ENCODE results near the gene FYN.
A peak's percentile ranks its signal among the peaks of the same experiment; 100 is the strongest.

The FYN gene

DNA sequence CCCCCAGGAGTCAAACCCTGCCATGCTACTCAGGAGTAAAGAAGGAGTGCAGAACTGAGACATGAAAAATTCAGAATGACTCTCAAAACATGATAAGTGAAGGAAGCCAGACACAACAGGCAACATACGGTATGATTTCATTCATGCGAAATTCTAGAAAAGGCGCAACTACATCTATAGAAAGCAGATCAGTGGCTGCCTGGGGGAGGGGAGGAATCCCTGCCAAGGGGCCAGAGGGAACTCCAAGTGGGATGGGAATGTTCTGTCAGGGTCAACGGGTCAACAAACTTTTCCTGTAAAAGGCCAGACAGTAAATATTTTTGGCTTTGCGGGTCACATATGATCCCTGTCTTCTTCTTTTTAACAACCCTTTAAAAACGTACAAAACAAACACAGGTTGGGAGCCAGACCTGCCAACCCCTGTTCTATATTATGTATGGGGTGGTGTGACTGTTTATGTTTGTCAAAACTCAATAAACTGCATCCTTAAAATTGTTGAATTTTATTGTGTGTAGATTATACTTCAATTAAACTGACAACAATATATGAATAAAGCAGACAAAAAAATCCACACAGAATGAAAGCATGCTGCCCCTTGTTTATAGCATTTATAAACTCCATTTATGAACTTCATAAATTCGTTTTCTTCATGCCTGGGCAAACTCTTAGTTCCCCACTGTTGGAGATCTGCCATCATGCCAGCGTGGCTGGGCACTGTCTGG, 211.0 kb downstream of the FYN start:
- Histone ChIP-seq H3K9me3 (ENCODE audit: insufficient read depth, low read length) (no peaks in the 10 kb centered on the region), H3K4me1 (ENCODE audit: insufficient read depth, insufficient read length) (peaks cover 10% of the 10 kb centered on the region), H3K4me3 (ENCODE audit: insufficient read length, low read depth) (no peak overlapping the region), H3K27me3 (ENCODE audit: insufficient read depth, insufficient read length) (no peaks in the 10 kb centered on the region), H3K9ac (ENCODE audit: insufficient read length, low read depth) (no peak overlapping the region), H3K36me3 (ENCODE audit: insufficient read depth, insufficient read length, low read length) (peaks cover 5% of the 10 kb centered on the region)
- TF ChIP-seq SUZ12 (IDR thresholded peaks at IDR 0.05; ENCODE audit: extremely low read depth, insufficient read depth, insufficient read length) (no peak), ZNF274 (IDR thresholded peaks at IDR 0.05; ENCODE audit: low read depth, low read length) (no peak), YY1 (IDR thresholded peaks at IDR 0.05; ENCODE audit: insufficient read depth, insufficient read length) (no peak)
- no peak for DNase-seq (ENCODE audit: low read depth, low spot score)

DNA sequence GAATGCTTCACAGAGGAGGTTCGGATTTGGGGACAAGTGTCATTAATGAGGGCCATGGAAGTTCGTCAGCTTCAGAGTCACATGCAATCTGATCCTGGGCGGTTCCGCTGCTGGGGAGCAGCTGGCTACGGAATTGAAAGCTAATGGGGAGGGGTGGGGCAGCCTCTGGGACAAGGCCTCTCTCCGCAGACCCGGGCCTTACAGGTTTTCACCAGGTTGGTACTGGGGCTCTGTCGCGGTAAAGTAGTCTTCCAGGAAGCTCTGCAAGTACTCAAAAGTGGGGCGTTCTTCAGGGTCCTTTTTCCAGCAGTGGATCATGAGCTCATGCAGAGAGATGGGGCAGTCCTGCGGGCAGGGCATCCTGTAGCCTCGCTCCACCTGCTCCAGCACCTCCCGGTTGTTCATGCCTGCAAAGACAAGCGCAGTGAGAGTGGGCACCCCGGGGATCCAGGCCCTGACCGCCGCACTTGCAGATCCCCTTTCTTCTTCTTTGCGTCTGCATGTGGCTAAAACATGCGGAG, 211.7 kb downstream of the FYN start:
- H3K9ac ChIP-seq (ENCODE audit: insufficient read length, low read depth) = no peak overlapping the region
- H3K4me3 ChIP-seq (ENCODE audit: insufficient read length, low read depth) = peak overlapping the region; percentile 13
- TF ChIP-seq SUZ12 (IDR thresholded peaks at IDR 0.05; ENCODE audit: extremely low read depth, insufficient read depth, insufficient read length) (no peak), ZNF274 (IDR thresholded peaks at IDR 0.05; ENCODE audit: low read depth, low read length) (no peak), YY1 (IDR thresholded peaks at IDR 0.05; ENCODE audit: insufficient read depth, insufficient read length) (no peak)
- H3K9me3 ChIP-seq (ENCODE audit: insufficient read depth, low read length) = no peaks in the 10 kb centered on the region
- DNase-seq (ENCODE audit: low read depth, low spot score) = no peak
- H3K4me1 ChIP-seq (ENCODE audit: insufficient read depth, insufficient read length) = peaks cover 10% of the 10 kb centered on the region
- no peaks in the 10 kb centered on the region for H3K27me3 ChIP-seq (ENCODE audit: insufficient read depth, insufficient read length)
- H3K36me3 ChIP-seq (ENCODE audit: insufficient read depth, insufficient read length, low read length) = peaks cover 2% of the 10 kb centered on the region

DNA sequence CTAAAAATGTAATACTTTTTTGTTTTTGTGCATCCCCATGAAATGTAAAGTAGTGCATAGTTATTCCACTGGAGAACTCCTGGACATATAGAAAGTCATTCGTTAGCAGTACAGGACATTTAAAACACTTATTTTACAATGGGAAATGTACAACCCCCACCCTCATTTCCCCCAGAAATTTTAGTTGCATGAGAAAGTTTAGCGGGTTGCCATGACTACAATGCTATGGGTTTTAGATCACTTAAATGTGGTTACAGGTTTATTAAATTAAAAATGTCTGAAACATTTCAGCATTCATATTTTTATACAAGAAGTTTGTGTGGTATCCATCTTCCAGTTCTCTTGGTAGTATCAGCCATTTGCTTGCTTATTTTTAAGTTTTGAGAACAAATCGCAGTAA, 212.7 kb downstream of the FYN start:
- Histone ChIP-seq H3K9ac (ENCODE audit: insufficient read length, low read depth) (no peak overlapping the region), H3K9me3 (ENCODE audit: insufficient read depth, low read length) (no peaks in the 10 kb centered on the region), H3K36me3 (ENCODE audit: insufficient read depth, insufficient read length, low read length) (no peaks in the 10 kb centered on the region), H3K4me1 (ENCODE audit: insufficient read depth, insufficient read length) (peaks cover 10% of the 10 kb centered on the region), H3K27me3 (ENCODE audit: insufficient read depth, insufficient read length) (no peaks in the 10 kb centered on the region), H3K4me3 (ENCODE audit: insufficient read length, low read depth) (no peak overlapping the region)
- no peak for DNase-seq (ENCODE audit: low read depth, low spot score)
- TF ChIP-seq ZNF274 (IDR thresholded peaks at IDR 0.05; ENCODE audit: low read depth, low read length) (no peak), YY1 (IDR thresholded peaks at IDR 0.05; ENCODE audit: insufficient read depth, insufficient read length) (no peak), SUZ12 (IDR thresholded peaks at IDR 0.05; ENCODE audit: extremely low read depth, insufficient read depth, insufficient read length) (no peak)

DNA sequence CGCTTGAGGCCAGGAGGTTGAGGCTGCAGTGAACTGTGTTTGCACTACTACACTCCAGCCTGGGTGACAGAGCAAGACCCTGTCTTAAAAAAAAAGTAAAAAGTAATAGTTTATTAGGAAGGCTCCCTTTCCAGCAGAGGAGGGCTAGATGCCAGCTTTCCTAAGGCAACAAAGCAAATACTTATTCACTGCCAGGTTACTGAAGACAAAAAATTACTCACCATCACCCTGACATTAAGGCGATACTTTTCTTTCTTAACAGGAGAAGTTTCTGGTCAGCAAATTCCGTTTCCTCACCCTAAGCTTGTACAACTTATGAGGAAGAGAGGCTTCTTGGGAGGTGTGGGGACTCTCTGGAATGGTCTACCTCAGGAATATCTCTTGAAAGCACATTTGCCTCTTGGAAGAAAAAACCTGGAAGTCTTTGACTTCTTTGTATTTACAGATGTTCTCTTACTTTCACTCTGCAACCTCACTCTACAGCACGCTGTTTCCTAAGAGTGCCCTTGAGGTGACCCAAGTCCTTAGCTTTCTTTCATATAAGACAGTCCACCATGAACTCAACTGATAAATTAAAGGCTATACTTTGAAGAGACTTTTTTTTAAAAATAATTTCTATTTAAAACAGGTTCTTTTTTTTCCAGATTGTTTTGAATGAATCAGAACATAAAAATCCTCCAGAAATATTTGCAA, 214.6 kb downstream of the FYN start:
- Histone ChIP-seq H3K4me3 (ENCODE audit: insufficient read length, low read depth) (no peak overlapping the region), H3K36me3 (ENCODE audit: insufficient read depth, insufficient read length, low read length) (no peaks in the 10 kb centered on the region), H3K4me1 (ENCODE audit: insufficient read depth, insufficient read length) (peaks cover 10% of the 10 kb centered on the region), H3K9me3 (ENCODE audit: insufficient read depth, low read length) (no peaks in the 10 kb centered on the region), H3K9ac (ENCODE audit: insufficient read length, low read depth) (no peak overlapping the region), H3K27me3 (ENCODE audit: insufficient read depth, insufficient read length) (no peaks in the 10 kb centered on the region)
- no peak for DNase-seq (ENCODE audit: low read depth, low spot score)
- no peak for TF ChIP-seq YY1 (IDR thresholded peaks at IDR 0.05; ENCODE audit: insufficient read depth, insufficient read length)
- TF ChIP-seq ZNF274 (IDR thresholded peaks at IDR 0.05; ENCODE audit: low read depth, low read length) = no peak
- no peak for TF ChIP-seq SUZ12 (IDR thresholded peaks at IDR 0.05; ENCODE audit: extremely low read depth, insufficient read depth, insufficient read length)

DNA sequence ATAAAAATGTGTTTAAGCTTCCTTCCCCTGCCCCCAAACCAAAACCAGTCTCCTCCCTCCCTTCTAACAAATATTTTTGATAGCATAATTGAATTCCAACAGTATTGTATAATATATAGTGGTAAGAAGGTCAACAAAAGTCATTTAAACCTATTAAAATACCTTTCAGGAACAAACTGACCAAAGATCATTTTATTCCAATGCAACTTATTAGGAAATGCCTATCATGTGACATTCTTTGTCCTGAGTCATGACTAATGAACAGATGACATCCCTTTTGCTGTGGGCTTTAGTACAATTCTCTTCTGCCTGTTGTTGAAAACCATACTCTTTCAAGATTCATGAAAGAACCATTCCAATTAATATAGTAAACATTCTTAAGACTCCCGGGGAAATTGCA, 216.1 kb downstream of the FYN start:
- Histone ChIP-seq H3K4me1 (ENCODE audit: insufficient read depth, insufficient read length) (no peaks in the 10 kb centered on the region), H3K9ac (ENCODE audit: insufficient read length, low read depth) (no peak overlapping the region), H3K9me3 (ENCODE audit: insufficient read depth, low read length) (no peaks in the 10 kb centered on the region), H3K36me3 (ENCODE audit: insufficient read depth, insufficient read length, low read length) (no peaks in the 10 kb centered on the region), H3K4me3 (ENCODE audit: insufficient read length, low read depth) (no peak overlapping the region), H3K27me3 (ENCODE audit: insufficient read depth, insufficient read length) (no peaks in the 10 kb centered on the region)
- TF ChIP-seq SUZ12 (IDR thresholded peaks at IDR 0.05; ENCODE audit: extremely low read depth, insufficient read depth, insufficient read length) = no peak
- no peak for TF ChIP-seq ZNF274 (IDR thresholded peaks at IDR 0.05; ENCODE audit: low read depth, low read length)
- no peak for TF ChIP-seq YY1 (IDR thresholded peaks at IDR 0.05; ENCODE audit: insufficient read depth, insufficient read length)
- no peak for DNase-seq (ENCODE audit: low read depth, low spot score)

DNA sequence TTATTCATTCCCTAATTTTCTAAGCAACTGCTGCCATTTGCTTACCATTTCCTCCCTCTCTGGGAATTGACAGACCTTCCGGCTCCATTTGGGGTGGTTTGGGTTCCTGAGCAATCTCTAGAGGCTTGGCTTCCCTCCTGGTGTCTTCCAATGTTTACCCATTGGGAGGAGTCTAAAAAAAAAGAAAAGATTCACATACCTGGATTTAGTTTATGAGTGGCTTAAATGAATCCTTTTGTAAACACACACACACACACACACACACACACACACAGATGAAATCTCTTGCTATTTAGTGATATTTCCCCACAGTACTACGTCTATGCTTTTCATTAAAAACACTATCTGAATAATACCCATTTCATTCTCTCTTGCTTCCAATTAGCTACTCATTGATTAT, 219.3 kb downstream of the FYN start:
- no peak for DNase-seq (ENCODE audit: low read depth, low spot score)
- Histone ChIP-seq H3K4me3 (ENCODE audit: insufficient read length, low read depth) (no peak overlapping the region), H3K4me1 (ENCODE audit: insufficient read depth, insufficient read length) (no peaks in the 10 kb centered on the region), H3K9me3 (ENCODE audit: insufficient read depth, low read length) (no peaks in the 10 kb centered on the region), H3K36me3 (ENCODE audit: insufficient read depth, insufficient read length, low read length) (no peaks in the 10 kb centered on the region), H3K27me3 (ENCODE audit: insufficient read depth, insufficient read length) (no peaks in the 10 kb centered on the region), H3K9ac (ENCODE audit: insufficient read length, low read depth) (no peak overlapping the region)
- TF ChIP-seq YY1 (IDR thresholded peaks at IDR 0.05; ENCODE audit: insufficient read depth, insufficient read length) (no peak), SUZ12 (IDR thresholded peaks at IDR 0.05; ENCODE audit: extremely low read depth, insufficient read depth, insufficient read length) (no peak), ZNF274 (IDR thresholded peaks at IDR 0.05; ENCODE audit: low read depth, low read length) (no peak)

DNA sequence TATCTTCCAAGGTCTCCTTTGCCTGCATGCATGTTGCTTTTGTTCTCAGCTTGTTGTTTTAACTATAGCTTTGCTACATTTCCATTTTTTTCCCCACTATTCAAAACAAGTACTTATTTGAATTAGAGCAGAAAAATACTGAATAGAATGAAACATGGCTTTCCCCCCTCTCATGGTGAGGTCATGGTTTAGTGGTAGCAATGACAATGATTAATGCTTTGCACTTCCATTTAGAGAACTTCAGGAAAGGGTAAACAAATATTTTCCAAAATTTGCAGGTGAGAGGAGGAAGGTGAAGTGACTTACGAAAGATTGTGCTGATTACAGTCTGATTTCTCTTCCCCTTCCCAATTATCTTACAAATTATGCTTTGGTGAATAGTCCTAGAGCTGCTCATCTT, 219.8 kb downstream of the FYN start:
- Histone ChIP-seq H3K36me3 (ENCODE audit: insufficient read depth, insufficient read length, low read length) (no peaks in the 10 kb centered on the region), H3K9me3 (ENCODE audit: insufficient read depth, low read length) (no peaks in the 10 kb centered on the region), H3K4me1 (ENCODE audit: insufficient read depth, insufficient read length) (no peaks in the 10 kb centered on the region), H3K4me3 (ENCODE audit: insufficient read length, low read depth) (no peak overlapping the region), H3K27me3 (ENCODE audit: insufficient read depth, insufficient read length) (no peaks in the 10 kb centered on the region), H3K9ac (ENCODE audit: insufficient read length, low read depth) (no peak overlapping the region)
- TF ChIP-seq ZNF274 (IDR thresholded peaks at IDR 0.05; ENCODE audit: low read depth, low read length) = no peak
- no peak for TF ChIP-seq YY1 (IDR thresholded peaks at IDR 0.05; ENCODE audit: insufficient read depth, insufficient read length)
- no peak for TF ChIP-seq SUZ12 (IDR thresholded peaks at IDR 0.05; ENCODE audit: extremely low read depth, insufficient read depth, insufficient read length)
- DNase-seq (ENCODE audit: low read depth, low spot score) = no peak

Measured in NT2/D1 (cell line).